ENCODE data around the gene UBAP2.
A peak's percentile ranks its signal among the peaks of the same experiment; 100 is the strongest.

The UBAP2 gene

DNA sequence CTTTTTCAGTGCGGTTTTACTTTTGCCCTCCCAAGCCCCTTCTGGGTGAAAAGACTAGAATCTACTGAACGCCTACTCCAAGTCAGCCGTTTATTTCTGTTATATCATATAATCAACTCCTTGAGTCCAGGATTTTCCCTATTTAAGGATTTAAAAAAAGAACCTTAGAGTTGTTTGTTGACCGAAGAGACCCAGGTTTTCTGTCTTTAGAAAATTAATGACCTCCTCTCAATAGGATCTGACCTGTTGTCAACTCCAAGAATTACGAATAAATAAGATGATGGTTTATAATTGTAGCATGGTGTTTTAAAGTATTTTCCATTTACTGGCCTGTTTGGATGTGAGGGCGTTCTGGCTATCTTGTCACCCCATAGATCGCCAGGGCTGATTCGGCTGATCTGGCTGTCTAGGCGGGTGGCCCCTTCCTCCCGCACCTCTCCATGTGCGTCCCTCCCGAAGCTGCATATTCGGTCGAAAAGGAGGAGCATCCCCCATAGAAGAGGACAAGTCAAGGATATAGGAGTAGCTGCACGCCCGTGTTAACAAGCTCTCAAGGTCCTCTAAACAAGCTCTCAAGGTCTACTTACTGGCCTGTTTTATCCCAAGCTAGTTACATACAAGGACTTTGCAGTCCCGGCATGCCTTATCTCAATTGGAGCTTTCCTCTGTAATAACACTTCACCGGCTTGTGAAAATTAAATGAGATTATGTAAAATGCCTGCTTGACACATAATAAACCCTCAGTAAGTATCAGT is 1.1 kb upstream of the UBAP2 start:
- peaks cover 32% of the 10 kb centered on the region for H3K4me1 ChIP-seq (ENCODE audit: control insufficient read depth, low read length)
- peaks cover 28% of the 10 kb centered on the region for H3K36me3 ChIP-seq (ENCODE audit: control insufficient read depth, low read length)
- H3K27ac ChIP-seq (ENCODE audit: low read depth, low read length): peak overlapping the region; percentile 71
- no peaks in the 10 kb centered on the region for H3K27me3 ChIP-seq (ENCODE audit: control insufficient read depth, low read length)
- peaks cover 18% of the 10 kb centered on the region for H4K20me1 ChIP-seq (ENCODE audit: control insufficient read depth, insufficient read depth, low read depth, low read length)
- peaks cover 43% of the 10 kb centered on the region for H3K79me2 ChIP-seq (ENCODE audit: control insufficient read depth, low read length)
- no peaks in the 10 kb centered on the region for H3K9me2 ChIP-seq (replicated peaks; ENCODE audit: control insufficient read depth, low read length)
- TF ChIP-seq, protein P1, sequence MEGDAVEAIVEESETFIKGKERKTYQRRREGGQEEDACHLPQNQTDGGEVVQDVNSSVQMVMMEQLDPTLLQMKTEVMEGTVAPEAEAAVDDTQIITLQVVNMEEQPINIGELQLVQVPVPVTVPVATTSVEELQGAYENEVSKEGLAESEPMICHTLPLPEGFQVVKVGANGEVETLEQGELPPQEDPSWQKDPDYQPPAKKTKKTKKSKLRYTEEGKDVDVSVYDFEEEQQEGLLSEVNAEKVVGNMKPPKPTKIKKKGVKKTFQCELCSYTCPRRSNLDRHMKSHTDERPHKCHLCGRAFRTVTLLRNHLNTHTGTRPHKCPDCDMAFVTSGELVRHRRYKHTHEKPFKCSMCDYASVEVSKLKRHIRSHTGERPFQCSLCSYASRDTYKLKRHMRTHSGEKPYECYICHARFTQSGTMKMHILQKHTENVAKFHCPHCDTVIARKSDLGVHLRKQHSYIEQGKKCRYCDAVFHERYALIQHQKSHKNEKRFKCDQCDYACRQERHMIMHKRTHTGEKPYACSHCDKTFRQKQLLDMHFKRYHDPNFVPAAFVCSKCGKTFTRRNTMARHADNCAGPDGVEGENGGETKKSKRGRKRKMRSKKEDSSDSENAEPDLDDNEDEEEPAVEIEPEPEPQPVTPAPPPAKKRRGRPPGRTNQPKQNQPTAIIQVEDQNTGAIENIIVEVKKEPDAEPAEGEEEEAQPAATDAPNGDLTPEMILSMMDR (IDR thresholded peaks at IDR 0.05; ENCODE audit: low read depth, low read length, poor library complexity, severe bottlenecking): no peak
- TF ChIP-seq EZH2phosphoT487 (IDR thresholded peaks at IDR 0.05; ENCODE audit: borderline replicate concordance, low read length): no peak
- peak overlapping the region; percentile 89 for H3K4me3 ChIP-seq (ENCODE audit: low read length)
- no peaks in the 10 kb centered on the region for H3F3A ChIP-seq (ENCODE audit: control insufficient read depth, insufficient read depth)
- H3K4me2 ChIP-seq (ENCODE audit: low read length): peak overlapping the region; percentile 93
- H3K9me3 ChIP-seq (ENCODE audit: control insufficient read depth, insufficient read depth, low read length): no peaks in the 10 kb centered on the region

DNA sequence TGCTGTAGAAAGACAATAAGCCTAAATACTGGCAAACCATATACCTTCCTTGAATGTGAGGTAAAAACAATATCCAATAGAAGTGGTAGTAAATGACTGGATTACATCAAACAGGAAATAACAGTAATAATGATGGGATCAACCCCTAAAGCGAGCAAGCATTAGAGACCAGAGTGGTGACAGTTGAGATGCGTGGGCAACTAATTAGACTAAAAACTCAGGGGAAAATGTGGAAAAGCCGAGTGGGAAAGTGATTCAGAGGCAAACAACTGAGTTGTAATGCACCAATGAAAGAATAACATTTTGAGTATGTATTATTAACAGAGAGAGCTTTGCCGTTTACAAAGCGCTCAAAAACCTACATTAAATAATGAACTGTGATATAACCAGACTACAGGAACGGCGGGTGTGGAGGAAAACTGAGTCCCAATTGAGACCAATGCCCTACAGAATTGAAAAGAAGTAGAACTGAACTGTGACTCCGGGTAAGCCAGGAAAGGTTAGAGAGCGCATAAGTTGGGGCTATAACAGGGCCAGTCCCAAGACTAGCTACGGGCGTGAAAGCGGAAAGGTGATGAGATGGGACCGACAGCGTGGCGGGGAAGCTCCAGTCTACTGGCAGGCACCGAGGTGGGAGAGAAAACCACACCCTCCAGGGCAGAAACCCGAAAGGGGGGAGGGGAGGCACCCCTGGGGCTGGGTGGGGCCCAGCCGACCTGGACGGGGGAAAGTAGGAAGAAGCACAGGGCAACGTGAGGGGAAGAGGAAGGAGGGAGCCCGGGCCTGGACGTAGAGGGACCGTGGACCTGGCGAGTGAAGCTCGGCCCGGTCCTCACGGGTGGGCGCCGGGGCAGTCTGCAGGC is 592 bp downstream of the UBAP2 start:
- H4K20me1 ChIP-seq (ENCODE audit: control insufficient read depth, insufficient read depth, low read depth, low read length): peaks cover 23% of the 10 kb centered on the region
- no peaks in the 10 kb centered on the region for H3K27me3 ChIP-seq (ENCODE audit: control insufficient read depth, low read length)
- no peaks in the 10 kb centered on the region for H3K9me2 ChIP-seq (replicated peaks; ENCODE audit: control insufficient read depth, low read length)
- peaks cover 60% of the 10 kb centered on the region for H3K79me2 ChIP-seq (ENCODE audit: control insufficient read depth, low read length)
- peak overlapping the region; percentile 71 for H3K27ac ChIP-seq (ENCODE audit: low read depth, low read length)
- H3K4me3 ChIP-seq (ENCODE audit: low read length): peak overlapping the region; percentile 89
- no peaks in the 10 kb centered on the region for H3K9me3 ChIP-seq (ENCODE audit: control insufficient read depth, insufficient read depth, low read length)
- H3K4me1 ChIP-seq (ENCODE audit: control insufficient read depth, low read length): peaks cover 32% of the 10 kb centered on the region
- peaks cover 41% of the 10 kb centered on the region for H3K36me3 ChIP-seq (ENCODE audit: control insufficient read depth, low read length)
- no peaks in the 10 kb centered on the region for H3F3A ChIP-seq (ENCODE audit: control insufficient read depth, insufficient read depth)
- no peak for TF ChIP-seq EZH2phosphoT487 (IDR thresholded peaks at IDR 0.05; ENCODE audit: borderline replicate concordance, low read length)
- H3K4me2 ChIP-seq (ENCODE audit: low read length): peak overlapping the region; percentile 93

DNA sequence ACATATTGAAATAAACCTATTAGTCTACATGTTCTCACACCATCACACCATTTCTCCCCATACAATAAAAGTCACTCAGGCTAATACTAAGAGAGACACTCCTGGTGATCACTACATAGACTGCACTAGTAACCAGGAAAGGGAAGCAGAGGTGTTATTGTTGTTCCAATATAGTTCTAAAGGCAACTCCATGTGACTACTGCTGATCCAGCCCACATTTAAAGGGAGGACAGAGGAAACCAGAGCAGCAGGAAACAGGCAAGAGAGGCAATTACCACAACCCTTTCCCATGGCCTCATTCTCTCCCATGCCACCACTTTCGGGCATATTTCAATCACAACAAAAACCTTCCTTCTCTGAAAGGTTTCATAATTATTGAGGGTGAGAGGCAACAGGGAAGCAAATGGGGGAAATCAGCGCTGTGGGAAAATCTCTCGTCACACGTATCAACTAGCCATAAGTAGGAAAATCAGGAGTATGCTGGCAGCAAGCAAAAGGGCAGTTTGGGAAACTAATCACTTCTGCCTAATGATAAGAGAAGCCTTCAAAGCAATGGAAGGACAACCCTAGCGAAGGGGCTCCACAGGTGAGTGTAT is 1.8 kb downstream of the UBAP2 start:
- H3K4me3 ChIP-seq (ENCODE audit: low read length): peak overlapping the region; percentile 89
- H4K20me1 ChIP-seq (ENCODE audit: control insufficient read depth, insufficient read depth, low read depth, low read length): peaks cover 26% of the 10 kb centered on the region
- peaks cover 52% of the 10 kb centered on the region for H3K36me3 ChIP-seq (ENCODE audit: control insufficient read depth, low read length)
- no peaks in the 10 kb centered on the region for H3K9me3 ChIP-seq (ENCODE audit: control insufficient read depth, insufficient read depth, low read length)
- peaks cover 72% of the 10 kb centered on the region for H3K79me2 ChIP-seq (ENCODE audit: control insufficient read depth, low read length)
- H3K9me2 ChIP-seq (replicated peaks; ENCODE audit: control insufficient read depth, low read length): no peaks in the 10 kb centered on the region
- no peak for TF ChIP-seq EZH2phosphoT487 (IDR thresholded peaks at IDR 0.05; ENCODE audit: borderline replicate concordance, low read length)
- TF ChIP-seq, protein P1 (IDR thresholded peaks at IDR 0.05; ENCODE audit: low read depth, low read length, poor library complexity, severe bottlenecking): no peak
- H3K27me3 ChIP-seq (ENCODE audit: control insufficient read depth, low read length): no peaks in the 10 kb centered on the region
- peaks cover 32% of the 10 kb centered on the region for H3K4me1 ChIP-seq (ENCODE audit: control insufficient read depth, low read length)
- peak overlapping the region; percentile 93 for H3K4me2 ChIP-seq (ENCODE audit: low read length)
- no peak overlapping the region for H3K27ac ChIP-seq (ENCODE audit: low read depth, low read length)
- no peaks in the 10 kb centered on the region for H3F3A ChIP-seq (ENCODE audit: control insufficient read depth, insufficient read depth)
